NT2/D1 (cell line): Measurements from ENCODE around the gene CLEC11A.

Source experiments
- SUZ12 ChIP-seq: IDR thresholded peaks from 2 replicates; pipeline ENCODE4 v1.6.1; 2011; ENCODE audit not compliant: insufficient read length, insufficient read depth; ENCODE audit errors: extremely low read depth
- YY1 ChIP-seq: IDR thresholded peaks from 2 replicates; pipeline ENCODE4 v1.6.1; 2011; ENCODE audit not compliant: insufficient read length, insufficient read depth

GRCh38 chr19:50690439-50690838 is 32.7 kb upstream of the CLEC11A start:
- no peak for TF ChIP-seq SUZ12
- TF ChIP-seq YY1, result no peak
